ENCODE data around the gene KASH5.
"Not testable (repeated sequence)": the region's sequence is repeated elsewhere in the genome, so short reads cannot be mapped to it uniquely, and the experiment has no call there.

Gene KASH5

DNA sequence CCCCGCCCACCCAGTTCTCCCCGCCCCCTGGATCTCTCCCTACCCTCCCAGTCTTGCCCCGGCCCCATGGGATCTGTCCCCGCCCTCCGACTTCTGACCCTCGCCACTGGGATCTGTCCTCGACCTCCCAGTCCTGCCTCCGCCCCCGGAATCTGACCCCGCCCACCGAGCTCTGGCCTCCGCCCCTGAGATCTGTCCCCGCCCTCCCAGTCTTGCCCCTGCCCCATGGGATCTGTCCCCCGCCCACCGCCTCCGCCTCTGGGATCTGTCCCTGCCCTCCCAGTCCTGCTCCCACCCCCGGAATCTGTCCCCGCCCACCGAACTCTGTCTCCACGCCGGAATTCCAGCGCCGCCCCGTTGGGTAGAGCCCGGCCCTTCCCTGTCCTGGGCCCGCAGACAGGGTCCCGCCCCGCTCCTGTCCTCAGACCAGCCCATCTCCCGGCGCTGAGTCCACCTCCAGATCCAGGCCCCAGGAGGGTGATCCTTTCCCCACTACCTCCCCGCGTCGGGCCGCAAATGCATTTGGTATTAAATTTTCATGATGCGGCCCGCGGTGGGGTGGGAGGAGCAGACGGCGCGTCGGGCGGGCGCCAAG lies 54.8 kb downstream of the KASH5 start:
- H3K9me3 ChIP-seq (ENCODE audit: control insufficient read depth in 1 of 2, low read length in 2 of 2): no peaks in the 10 kb centered on the region
- no peak overlapping the region for H3K27ac ChIP-seq (ENCODE audit: low read length)
- H3K27me3 ChIP-seq (ENCODE audit: low read depth, low read length): peaks cover 36% of the 10 kb centered on the region
- peaks cover 3 to 10% of the 10 kb centered on the region in 2 donors for H3K36me3 ChIP-seq (ENCODE audit: control insufficient read depth in 1 of 2, insufficient read depth in 2 of 2, low read length in 2 of 2)
- H3K4me1 ChIP-seq (ENCODE audit: control insufficient read depth in 1 of 2, insufficient read depth in 2 of 2, low read length in 2 of 2): peaks cover 3 to 23% of the 10 kb centered on the region in 2 donors
- H3K4me3 ChIP-seq (ENCODE audit: low read depth in 1 of 2, low read length in 2 of 2): peak overlapping the region; percentile 56 to 68

DNA sequence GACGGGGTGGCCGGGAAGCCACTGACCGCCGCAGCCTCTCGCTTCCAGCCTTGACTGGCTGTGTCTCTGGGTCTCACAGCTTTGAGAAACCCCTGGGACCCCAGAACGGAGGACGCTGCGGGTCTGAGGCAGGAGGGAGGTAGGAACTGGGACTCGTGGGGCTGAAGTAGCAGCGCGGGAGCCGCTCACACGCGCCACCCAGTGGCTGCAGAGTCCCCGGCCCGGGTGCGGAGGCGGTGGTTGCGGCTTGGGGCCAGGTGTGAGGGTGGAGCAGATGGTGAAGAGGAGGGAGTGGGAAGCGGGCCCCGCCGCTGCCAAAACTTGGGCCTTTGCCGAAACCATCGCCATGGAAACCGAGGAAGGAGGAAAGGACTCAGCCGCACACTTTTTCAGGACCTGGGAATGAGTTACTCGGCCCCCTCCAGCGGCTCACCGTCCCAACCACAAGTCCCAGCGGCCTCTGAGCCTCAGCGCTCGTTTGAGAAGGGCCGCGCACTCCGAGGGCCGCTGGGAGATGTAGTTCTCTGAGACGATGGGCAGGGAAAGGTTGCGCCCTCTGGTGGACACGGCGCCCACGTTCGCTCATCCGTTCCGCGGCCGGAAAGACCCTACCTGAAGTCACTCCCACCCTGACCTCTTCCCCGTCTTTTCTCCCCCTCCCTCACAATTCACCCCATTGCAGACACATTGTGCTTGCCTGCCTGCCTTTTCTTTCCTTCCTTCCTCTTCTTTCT lies 55.5 kb downstream of the KASH5 start:
- Histone ChIP-seq H3K36me3 (ENCODE audit: control insufficient read depth in 1 of 2, insufficient read depth in 2 of 2, low read length in 2 of 2) (peaks cover 3 to 13% of the 10 kb centered on the region in 2 donors), H3K27ac (ENCODE audit: low read length) (no peak overlapping the region), H3K9me3 (ENCODE audit: control insufficient read depth in 1 of 2, low read length in 2 of 2) (no peaks in the 10 kb centered on the region), H3K4me3 (ENCODE audit: low read depth in 1 of 2, low read length in 2 of 2) (peak overlapping the region; percentile 56 to 68), H3K4me1 (ENCODE audit: control insufficient read depth in 1 of 2, insufficient read depth in 2 of 2, low read length in 2 of 2) (peaks cover 3 to 23% of the 10 kb centered on the region in 2 donors), H3K27me3 (ENCODE audit: low read depth, low read length) (peaks cover 30% of the 10 kb centered on the region)

DNA sequence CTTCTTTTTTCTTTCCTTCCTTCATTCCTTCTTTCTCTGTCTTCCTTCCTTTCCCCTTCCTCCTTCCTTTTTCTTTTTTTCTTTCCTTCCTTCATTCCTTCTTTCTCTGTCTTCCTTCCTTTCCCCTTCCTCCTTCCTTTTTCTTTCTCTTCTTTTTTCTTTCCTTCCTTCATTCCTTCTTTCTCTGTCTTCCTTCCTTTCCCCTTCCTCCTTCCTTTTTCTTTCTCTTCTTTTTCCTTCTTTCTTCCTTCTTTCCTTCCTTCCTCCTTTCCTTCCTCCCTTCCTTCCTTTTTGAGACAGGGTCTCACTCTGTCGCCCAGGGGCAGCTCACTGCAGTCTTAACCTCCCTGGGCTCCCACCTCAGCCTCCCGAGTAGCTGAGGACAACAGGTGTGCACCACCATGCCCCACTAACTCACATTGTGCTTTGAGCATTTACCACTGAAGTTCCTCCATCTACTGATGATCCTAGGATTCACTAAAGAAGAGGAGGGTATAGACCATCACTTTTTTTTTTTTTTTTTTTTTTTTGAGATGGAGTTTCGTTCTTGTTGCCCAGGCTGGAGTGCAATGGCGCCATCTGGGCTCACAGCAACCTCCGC lies 56.2 kb downstream of the KASH5 start:
- H3K9me3 ChIP-seq (ENCODE audit: control insufficient read depth in 1 of 2, low read length in 2 of 2); H3K27ac ChIP-seq (ENCODE audit: low read length); H3K4me3 ChIP-seq (ENCODE audit: low read depth in 1 of 2, low read length in 2 of 2): not testable (repeated sequence)
- Histone ChIP-seq H3K27me3 (ENCODE audit: low read depth, low read length) (peaks cover 27% of the 10 kb centered on the region), H3K4me1 (ENCODE audit: control insufficient read depth in 1 of 2, insufficient read depth in 2 of 2, low read length in 2 of 2) (peaks cover 3 to 23% of the 10 kb centered on the region in 2 donors), H3K36me3 (ENCODE audit: control insufficient read depth in 1 of 2, insufficient read depth in 2 of 2, low read length in 2 of 2) (peaks cover 3 to 18% of the 10 kb centered on the region in 2 donors)

DNA sequence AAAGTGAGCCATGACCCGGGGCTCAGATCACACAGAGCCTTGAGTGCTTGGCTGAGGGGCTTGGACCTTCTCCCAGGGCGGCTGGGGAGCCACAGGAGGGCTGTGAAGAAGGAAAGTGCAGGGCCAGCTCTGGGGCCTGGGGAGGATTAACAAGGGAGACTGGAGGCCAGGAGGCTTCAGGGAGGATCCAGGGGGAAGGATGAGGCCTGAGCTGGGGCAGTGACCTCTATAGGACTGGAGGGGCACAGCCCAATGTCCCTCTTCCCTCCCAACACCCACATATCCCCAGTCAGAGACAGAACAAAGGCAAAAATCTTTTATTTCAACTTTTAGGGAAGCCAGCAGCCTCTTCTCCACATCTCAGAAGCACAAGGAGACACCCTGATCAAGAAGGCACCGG lies 57.9 kb downstream of the KASH5 start:
- H3K4me1 ChIP-seq (ENCODE audit: control insufficient read depth in 1 of 2, insufficient read depth in 2 of 2, low read length in 2 of 2): peaks cover 3 to 22% of the 10 kb centered on the region in 2 donors
- H3K4me3 ChIP-seq (ENCODE audit: low read depth in 1 of 2, low read length in 2 of 2): no peak overlapping the region
- no peak overlapping the region for H3K27ac ChIP-seq (ENCODE audit: low read length)
- peaks cover 3 to 21% of the 10 kb centered on the region in 2 donors for H3K36me3 ChIP-seq (ENCODE audit: control insufficient read depth in 1 of 2, insufficient read depth in 2 of 2, low read length in 2 of 2)
- H3K9me3 ChIP-seq (ENCODE audit: control insufficient read depth in 1 of 2, low read length in 2 of 2): no peaks in the 10 kb centered on the region
- peaks cover 9% of the 10 kb centered on the region for H3K27me3 ChIP-seq (ENCODE audit: low read depth, low read length)

DNA sequence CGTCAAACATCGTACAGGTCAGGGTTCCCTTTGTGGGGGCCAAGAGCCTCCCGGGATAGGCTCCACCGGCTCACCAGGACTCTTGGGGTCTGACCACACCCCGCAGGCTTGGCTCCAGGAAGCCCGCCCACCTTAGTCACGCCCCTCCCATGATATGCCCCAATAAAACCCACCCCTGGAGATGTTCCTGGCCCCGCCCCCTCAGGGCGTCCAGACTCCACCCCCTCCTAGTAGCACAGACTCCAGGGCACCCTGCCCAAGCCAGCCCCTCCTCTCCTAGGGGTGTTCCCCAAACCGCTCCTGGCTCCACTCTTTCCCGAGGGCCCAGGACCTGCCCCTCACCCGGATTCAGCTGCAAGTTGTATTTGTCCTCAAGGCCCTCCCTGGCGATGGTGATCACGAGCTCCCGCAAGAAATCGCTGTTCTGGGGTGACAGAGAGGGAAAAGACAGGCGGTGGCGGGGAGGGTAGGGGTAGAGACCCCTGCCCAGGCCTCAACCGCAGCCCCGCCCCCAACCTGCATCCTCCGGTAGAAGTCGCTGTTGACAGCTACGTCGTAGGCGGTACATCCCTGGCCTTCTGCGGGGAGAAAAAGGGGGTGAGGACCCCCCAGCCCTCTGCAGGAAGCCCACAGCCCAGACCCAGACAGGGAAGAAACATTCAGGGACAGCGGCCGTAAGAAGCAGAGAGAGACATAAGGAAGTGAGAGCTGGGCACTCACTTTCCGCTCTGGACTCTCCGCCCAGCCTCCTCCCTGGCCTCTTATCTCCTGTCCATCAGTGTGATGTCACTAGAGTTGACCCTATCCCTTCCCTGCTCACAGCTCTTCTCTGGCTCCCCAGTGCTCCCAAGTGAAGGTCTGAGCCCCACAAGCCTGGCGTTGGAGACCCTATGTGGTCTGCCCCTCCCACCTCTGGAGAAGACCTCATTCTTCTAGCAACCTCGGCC lies 59.7 kb downstream of the KASH5 start:
- H3K27me3 ChIP-seq (ENCODE audit: low read depth, low read length): no peaks in the 10 kb centered on the region
- no peak overlapping the region for H3K4me3 ChIP-seq (ENCODE audit: low read depth in 1 of 2, low read length in 2 of 2)
- H3K9me3 ChIP-seq (ENCODE audit: control insufficient read depth in 1 of 2, low read length in 2 of 2): no peaks in the 10 kb centered on the region
- H3K36me3 ChIP-seq (ENCODE audit: control insufficient read depth in 1 of 2, insufficient read depth in 2 of 2, low read length in 2 of 2): peaks cover 3 to 21% of the 10 kb centered on the region in 2 donors
- H3K4me1 ChIP-seq (ENCODE audit: control insufficient read depth in 1 of 2, insufficient read depth in 2 of 2, low read length in 2 of 2): peaks cover 0 to 21% of the 10 kb centered on the region in 2 donors
- H3K27ac ChIP-seq (ENCODE audit: low read length): no peak overlapping the region

DNA sequence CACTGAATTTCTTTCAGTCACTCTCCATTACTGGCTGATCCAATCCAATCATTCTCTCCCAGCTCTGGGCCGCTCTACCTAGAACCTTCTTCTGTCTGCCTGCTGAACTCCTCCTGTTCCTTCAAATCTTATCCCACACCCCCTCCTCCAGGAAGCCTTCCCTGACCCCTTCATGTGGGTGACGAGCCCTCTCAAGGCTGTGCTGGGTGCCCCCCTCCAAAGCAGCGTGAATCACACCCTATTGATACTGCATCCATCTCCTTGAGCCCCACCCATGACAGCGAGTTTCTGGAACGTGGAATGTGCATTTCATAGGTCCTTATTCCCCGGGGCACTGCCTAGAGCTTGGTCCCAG lies 60.4 kb downstream of the KASH5 start:
- H3K36me3 ChIP-seq (ENCODE audit: control insufficient read depth in 1 of 2, insufficient read depth in 2 of 2, low read length in 2 of 2): peaks cover 3 to 21% of the 10 kb centered on the region in 2 donors
- H3K4me1 ChIP-seq (ENCODE audit: control insufficient read depth in 1 of 2, insufficient read depth in 2 of 2, low read length in 2 of 2): peaks cover 0 to 15% of the 10 kb centered on the region in 2 donors
- no peaks in the 10 kb centered on the region for H3K27me3 ChIP-seq (ENCODE audit: low read depth, low read length)
- H3K27ac ChIP-seq (ENCODE audit: low read length): no peak overlapping the region
- no peak overlapping the region for H3K4me3 ChIP-seq (ENCODE audit: low read depth in 1 of 2, low read length in 2 of 2)
- H3K9me3 ChIP-seq (ENCODE audit: control insufficient read depth in 1 of 2, low read length in 2 of 2): no peaks in the 10 kb centered on the region

DNA sequence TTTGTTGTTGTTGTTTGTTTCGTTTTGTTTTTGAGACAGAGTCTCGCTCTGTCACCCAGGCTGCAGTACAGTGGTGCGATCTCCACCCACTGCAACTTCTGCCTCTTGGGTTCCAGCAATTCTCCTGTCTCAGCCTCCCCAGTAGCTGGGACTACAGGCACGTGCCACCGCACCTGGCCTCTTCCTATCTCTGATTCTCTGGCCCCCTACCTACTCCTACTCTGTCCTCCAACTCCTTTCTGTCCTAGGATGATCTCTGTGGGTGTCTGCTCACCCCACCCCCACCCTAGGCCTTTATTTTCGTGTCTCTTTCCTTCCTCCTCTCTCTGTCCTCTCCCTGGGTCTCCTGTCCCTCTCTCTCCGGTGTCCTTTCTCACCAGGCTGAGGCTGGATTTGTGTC lies 62.4 kb downstream of the KASH5 start:
- H3K9me3 ChIP-seq (ENCODE audit: control insufficient read depth in 1 of 2, low read length in 2 of 2): no peaks in the 10 kb centered on the region
- peaks cover 3 to 24% of the 10 kb centered on the region in 2 donors for H3K36me3 ChIP-seq (ENCODE audit: control insufficient read depth in 1 of 2, insufficient read depth in 2 of 2, low read length in 2 of 2)
- H3K4me3 ChIP-seq (ENCODE audit: low read depth in 1 of 2, low read length in 2 of 2): peak overlapping the region in 1 of 2 donors; percentile 96
- peaks cover 0 to 25% of the 10 kb centered on the region in 2 donors for H3K4me1 ChIP-seq (ENCODE audit: control insufficient read depth in 1 of 2, insufficient read depth in 2 of 2, low read length in 2 of 2)
- no peak overlapping the region for H3K27ac ChIP-seq (ENCODE audit: low read length)
- no peaks in the 10 kb centered on the region for H3K27me3 ChIP-seq (ENCODE audit: low read depth, low read length)

DNA sequence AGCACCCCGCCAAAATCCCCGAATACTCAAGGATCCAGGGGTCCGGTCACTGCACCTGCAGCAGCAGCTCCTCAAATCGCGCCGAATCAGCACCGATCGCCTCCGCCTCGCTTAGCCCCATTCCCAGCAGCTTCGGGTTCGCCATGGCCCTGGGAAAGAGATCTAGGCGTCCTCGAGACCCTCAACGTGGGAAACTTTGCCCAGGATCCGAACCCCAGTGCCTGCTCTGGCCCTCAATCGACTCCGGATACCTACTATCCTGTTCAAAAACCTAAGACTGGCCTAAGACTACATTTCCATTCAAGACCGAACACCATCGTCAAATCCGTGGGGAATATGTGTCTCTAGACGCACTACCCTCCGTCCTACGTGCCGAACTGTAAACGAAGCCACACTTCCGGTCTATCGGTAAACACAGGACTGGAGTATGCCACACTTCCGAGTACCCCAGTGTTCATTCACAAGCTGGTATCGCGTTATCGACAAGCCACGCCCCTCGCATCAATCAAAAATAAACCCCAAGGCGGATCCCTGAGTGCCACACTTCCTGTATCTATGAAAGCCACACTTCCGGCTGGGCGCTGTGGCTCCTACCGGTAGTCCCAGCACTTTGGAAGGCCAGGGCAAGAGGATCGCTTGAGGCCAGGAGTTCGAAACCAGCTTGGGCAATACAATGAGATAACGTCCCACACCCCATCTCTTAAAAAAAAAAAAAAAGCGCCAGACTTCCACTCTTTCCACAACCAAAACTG lies 63.6 kb downstream of the KASH5 start, which contains the start of gene PIH1D1:
PIH1D1 (minus strand) TSS at position 385 of the 752 bp plus-strand sequence; CDS start at position 145, 240 bp downstream.
- no peaks in the 10 kb centered on the region for H3K27me3 ChIP-seq (ENCODE audit: low read depth, low read length)

DNA sequence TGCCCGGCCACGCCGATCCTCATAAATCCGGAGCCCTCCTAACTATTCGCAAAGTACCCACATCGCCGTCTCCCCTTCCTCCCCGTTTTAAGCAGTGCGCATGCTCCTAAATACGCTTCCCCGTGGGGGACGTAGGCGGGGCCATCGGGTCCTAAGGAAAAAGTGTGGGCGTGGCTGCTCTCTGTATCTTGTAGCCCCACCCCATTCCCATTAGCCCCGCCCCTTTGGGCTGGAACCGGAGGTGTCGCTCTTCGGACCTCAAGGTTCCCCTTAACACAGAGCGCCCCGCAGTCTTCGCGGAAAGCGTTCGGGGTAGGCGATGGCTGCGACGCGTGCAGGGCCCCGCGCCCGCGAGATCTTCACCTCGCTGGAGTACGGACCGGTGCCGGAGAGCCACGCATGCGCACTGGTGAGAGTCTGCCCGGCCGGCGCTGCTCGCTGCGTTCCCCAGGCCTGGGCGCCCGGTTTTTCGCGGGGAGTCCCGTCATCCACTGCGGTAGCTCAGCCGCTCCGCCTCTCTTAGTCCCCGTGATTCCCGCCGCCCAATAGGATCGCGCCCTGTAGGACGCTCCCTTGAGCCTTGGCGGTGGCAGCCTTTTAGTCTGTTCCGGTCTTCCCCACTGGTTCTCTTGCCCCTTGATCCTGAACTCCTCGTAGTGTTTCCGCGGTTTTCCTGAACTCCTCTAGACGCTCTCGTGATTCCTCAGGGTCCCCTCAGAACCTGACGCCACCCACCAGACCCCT lies 65.1 kb downstream of the KASH5 start, which contains the start of gene ALDH16A1:
ALDH16A1 (plus strand) TSS at position 213 of the 744 bp plus-strand sequence; CDS start at position 320, 107 bp downstream.
- H3K27me3 ChIP-seq (ENCODE audit: low read depth, low read length): no peaks in the 10 kb centered on the region
- peak within 1 kb of the TSS; percentile 88 for H3K27ac ChIP-seq (ENCODE audit: low read length)
- peak within 1 kb of the TSS; percentile 90 to 96 for H3K4me3 ChIP-seq (ENCODE audit: low read depth in 1 of 2, low read length in 2 of 2)
- peaks cover 0 to 17% of the 10 kb centered on the region in 2 donors for H3K36me3 ChIP-seq (ENCODE audit: control insufficient read depth in 1 of 2, insufficient read depth in 2 of 2, low read length in 2 of 2)
- no peaks in the 10 kb centered on the region for H3K9me3 ChIP-seq (ENCODE audit: control insufficient read depth in 1 of 2, low read length in 2 of 2)
- H3K4me1 ChIP-seq (ENCODE audit: control insufficient read depth in 1 of 2, insufficient read depth in 2 of 2, low read length in 2 of 2): peaks cover 0 to 25% of the 10 kb centered on the region in 2 donors

More for the DNA sequence above, 63.6 kb downstream of the KASH5 start, which contains the start of gene PIH1D1:
- Histone ChIP-seq H3K9me3 (ENCODE audit: control insufficient read depth in 1 of 2, low read length in 2 of 2) (no peaks in the 10 kb centered on the region), H3K27ac (ENCODE audit: low read length) (peak within 1 kb of the TSS; percentile 88), H3K4me1 (ENCODE audit: control insufficient read depth in 1 of 2, insufficient read depth in 2 of 2, low read length in 2 of 2) (peaks cover 0 to 25% of the 10 kb centered on the region in 2 donors), H3K4me3 (ENCODE audit: low read depth in 1 of 2, low read length in 2 of 2) (peak within 1 kb of the TSS; percentile 90 to 96), H3K36me3 (ENCODE audit: control insufficient read depth in 1 of 2, insufficient read depth in 2 of 2, low read length in 2 of 2) (peaks cover 3 to 27% of the 10 kb centered on the region in 2 donors)

Data from muscle layer of duodenum (tissue), 2 donors.